ENCODE measurements around the gene VPS11. TPM values are rescaled to one million over a fixed set of nuclear protein-coding genes. Genes with fewer than 3 reads are reported as not detected.

VPS11 gene
- total RNA-seq, 1 experiment from 2014 or later, result 48.7 TPM

- H3K4me3 ChIP-seq (ENCODE audit: low read length), result no peak overlapping the region
- no TSS peak for BruUV-seq (replicated peaks)
- DNase-seq, result no peak
- no peak for ATAC-seq
- no peak overlapping the region for H3K4me2 ChIP-seq (ENCODE audit: low read length)
- no peaks in the 10 kb centered on the region for H3K27me3 ChIP-seq (ENCODE audit: low read length)
- intact Hi-C loops (cut with micrococcal nuclease), result no loop called here
- no peaks in the 10 kb centered on the region for H4K20me1 ChIP-seq (ENCODE audit: low read length)
- CTCF ChIA-PET, result no interaction called here
- POLR2A ChIA-PET (ENCODE audit: unreplicated experiment), result no interaction called here
- H3K9ac ChIP-seq (ENCODE audit: low read length), result no peak overlapping the region
- peaks cover 4% of the 10 kb centered on the region for H3K4me1 ChIP-seq (ENCODE audit: insufficient read depth, low read length)
- TF ChIP-seq EZH2 (IDR thresholded peaks at IDR 0.05; ENCODE audit: low read length, unreplicated experiment) (no peak), EZH2phosphoT487 (IDR thresholded peaks at IDR 0.05; ENCODE audit: borderline replicate concordance, low read length) (no peak), CTCF (conservative IDR thresholded peaks at IDR 0.05; ENCODE audit: low read depth, low read length) (no peak)
- no peaks in the 10 kb centered on the region for H3K9me2 ChIP-seq (replicated peaks; ENCODE audit: low read length)
- no peak overlapping the region for H3K27ac ChIP-seq (ENCODE audit: low read length)
- no peaks in the 10 kb centered on the region for H3F3A ChIP-seq (ENCODE audit: low read length, unreplicated experiment)
- no peaks in the 10 kb centered on the region for H3K9me3 ChIP-seq (ENCODE audit: low read length)
- peaks cover 15% of the 10 kb centered on the region for H3K79me2 ChIP-seq (ENCODE audit: low read length)
- no peak overlapping the region for H2AFZ ChIP-seq (ENCODE audit: low read length)
- peaks cover 36% of the 10 kb centered on the region; the same call in 1 of the 2 replicates for H3K36me3 ChIP-seq (ENCODE audit: low read depth, low read length)
Observed at GRCh38 chr11:119113716-119114115, 46.1 kb downstream of the VPS11 start.

- no peaks in the 10 kb centered on the region for H3F3A ChIP-seq (ENCODE audit: low read length, unreplicated experiment)
- no peaks in the 10 kb centered on the region for H3K9me2 ChIP-seq (replicated peaks; ENCODE audit: low read length)
- no peaks in the 10 kb centered on the region for H3K27me3 ChIP-seq (ENCODE audit: low read length)
- no peak for TF ChIP-seq EZH2phosphoT487 (IDR thresholded peaks at IDR 0.05; ENCODE audit: borderline replicate concordance, low read length)
- no peak for TF ChIP-seq EZH2 (IDR thresholded peaks at IDR 0.05; ENCODE audit: low read length, unreplicated experiment)
- TF ChIP-seq CTCF (conservative IDR thresholded peaks at IDR 0.05; ENCODE audit: low read depth, low read length), result no peak
- ChIA-PET CTCF (no interaction called here), POLR2A (ENCODE audit: unreplicated experiment) (no interaction called here)
- H3K4me3 ChIP-seq (ENCODE audit: low read length), result no peak overlapping the region
- peaks cover 9% of the 10 kb centered on the region for H3K79me2 ChIP-seq (ENCODE audit: low read length)
- H4K20me1 ChIP-seq (ENCODE audit: low read length), result no peaks in the 10 kb centered on the region
- H3K36me3 ChIP-seq (ENCODE audit: low read depth, low read length), result peaks cover 36% of the 10 kb centered on the region; the same call in 1 of the 2 replicates
- intact Hi-C loops (cut with micrococcal nuclease), result no loop called here
- H3K4me2 ChIP-seq (ENCODE audit: low read length), result no peak overlapping the region
- H3K4me1 ChIP-seq (ENCODE audit: insufficient read depth, low read length), result no peaks in the 10 kb centered on the region
- no peak overlapping the region for H2AFZ ChIP-seq (ENCODE audit: low read length)
- no peak overlapping the region for H3K9ac ChIP-seq (ENCODE audit: low read length)
- no TSS peak for BruUV-seq (replicated peaks)
- H3K9me3 ChIP-seq (ENCODE audit: low read length), result no peaks in the 10 kb centered on the region
- ATAC-seq (no peak), DNase-seq (no peak)
- H3K27ac ChIP-seq (ENCODE audit: low read length), result no peak overlapping the region
Observed at GRCh38 chr11:119114351-119114750, 46.7 kb downstream of the VPS11 start.

GRCh38 chr11:119115484-119116234 is 48.0 kb downstream of the VPS11 start:
- H3K4me1 ChIP-seq (ENCODE audit: insufficient read depth, low read length), result peaks cover 6% of the 10 kb centered on the region
- H3K4me3 ChIP-seq (ENCODE audit: low read length), result no peak overlapping the region
- H3K4me2 ChIP-seq (ENCODE audit: low read length), result no peak overlapping the region
- no peak overlapping the region for H3K27ac ChIP-seq (ENCODE audit: low read length)
- peaks cover 30% of the 10 kb centered on the region; the same call in 1 of the 2 replicates for H3K36me3 ChIP-seq (ENCODE audit: low read depth, low read length)
- ChIA-PET CTCF (no interaction called here), POLR2A (ENCODE audit: unreplicated experiment) (no interaction called here)
- H2AFZ ChIP-seq (ENCODE audit: low read length), result no peak overlapping the region
- H3K9ac ChIP-seq (ENCODE audit: low read length), result no peak overlapping the region
- BruUV-seq (replicated peaks), result no TSS peak
- no peaks in the 10 kb centered on the region for H3K79me2 ChIP-seq (ENCODE audit: low read length)
- DNase-seq, result no peak
- intact Hi-C loops (cut with micrococcal nuclease), result no loop called here
- ATAC-seq, result no peak
- no peaks in the 10 kb centered on the region for H3K27me3 ChIP-seq (ENCODE audit: low read length)
- TF ChIP-seq EZH2 (IDR thresholded peaks at IDR 0.05; ENCODE audit: low read length, unreplicated experiment), result no peak
- TF ChIP-seq EZH2phosphoT487 (IDR thresholded peaks at IDR 0.05; ENCODE audit: borderline replicate concordance, low read length), result no peak
- no peak for TF ChIP-seq CTCF (conservative IDR thresholded peaks at IDR 0.05; ENCODE audit: low read depth, low read length)
- H3F3A ChIP-seq (ENCODE audit: low read length, unreplicated experiment), result no peaks in the 10 kb centered on the region
- H3K9me3 ChIP-seq (ENCODE audit: low read length), result no peaks in the 10 kb centered on the region
- no peaks in the 10 kb centered on the region for H4K20me1 ChIP-seq (ENCODE audit: low read length)
- H3K9me2 ChIP-seq (replicated peaks; ENCODE audit: low read length), result no peaks in the 10 kb centered on the region

Data from PC-3 (cell line).